Chondrocyte (in vitro differentiated cells): ENCODE data around the gene PYROXD2. TPM values are rescaled to one million over a fixed set of nuclear protein-coding genes. Genes with fewer than 3 reads are reported as not detected.

Experiments used
- DNase-seq: peaks from one replicate; pipeline ENCODE4 v3.0.0; 2021; ENCODE audit warnings: mixed read lengths, low spot score
- H3K27ac Mint-ChIP-seq: one replicate; pipeline ENCODE4 v1.8.0; 2021; ENCODE audit warnings: mild to moderate bottlenecking, moderate library complexity, mixed read lengths; ENCODE audit not compliant: unreplicated experiment
- H3K27me3 Mint-ChIP-seq: 2 replicates; pipeline ENCODE4 v1.8.0; 2021; ENCODE audit warnings: low read depth, mixed read lengths
- H3K36me3 Mint-ChIP-seq: 2 replicates; pipeline ENCODE4 v1.8.0; 2021; ENCODE audit warnings: low read depth, mixed read lengths
- H3K4me1 Mint-ChIP-seq: 2 replicates; pipeline ENCODE4 v1.8.0; 2021; ENCODE audit warnings: low read depth, mild to moderate bottlenecking, mixed read lengths
- H3K4me3 Mint-ChIP-seq: one replicate; pipeline ENCODE4 v1.8.0; 2021; ENCODE audit warnings: mild to moderate bottlenecking, moderate library complexity, mixed read lengths; ENCODE audit not compliant: unreplicated experiment
- H3K9me3 Mint-ChIP-seq: 2 replicates; pipeline ENCODE4 v1.8.0; 2021; ENCODE audit warnings: low read depth, mixed read lengths
- total RNA-seq: library from RNA; stranded (reverse); gene quantifications from 3 replicates; pipeline ENCODE4 v1.2.1, GENCODE V29; 2021
- TF ChIP-seq, protein P1 (sequence below): fragments of 200-600 bp; sonication (generic); IDR thresholded peaks from 2 replicates; pipeline ENCODE4 v1.5.0; 2021; ENCODE audit warnings: antibody characterized with exemption, mild to moderate bottlenecking, moderate library complexity

The PYROXD2 gene
- total RNA-seq, 1 donor from 2014 or later: 5.6 TPM

DNA sequence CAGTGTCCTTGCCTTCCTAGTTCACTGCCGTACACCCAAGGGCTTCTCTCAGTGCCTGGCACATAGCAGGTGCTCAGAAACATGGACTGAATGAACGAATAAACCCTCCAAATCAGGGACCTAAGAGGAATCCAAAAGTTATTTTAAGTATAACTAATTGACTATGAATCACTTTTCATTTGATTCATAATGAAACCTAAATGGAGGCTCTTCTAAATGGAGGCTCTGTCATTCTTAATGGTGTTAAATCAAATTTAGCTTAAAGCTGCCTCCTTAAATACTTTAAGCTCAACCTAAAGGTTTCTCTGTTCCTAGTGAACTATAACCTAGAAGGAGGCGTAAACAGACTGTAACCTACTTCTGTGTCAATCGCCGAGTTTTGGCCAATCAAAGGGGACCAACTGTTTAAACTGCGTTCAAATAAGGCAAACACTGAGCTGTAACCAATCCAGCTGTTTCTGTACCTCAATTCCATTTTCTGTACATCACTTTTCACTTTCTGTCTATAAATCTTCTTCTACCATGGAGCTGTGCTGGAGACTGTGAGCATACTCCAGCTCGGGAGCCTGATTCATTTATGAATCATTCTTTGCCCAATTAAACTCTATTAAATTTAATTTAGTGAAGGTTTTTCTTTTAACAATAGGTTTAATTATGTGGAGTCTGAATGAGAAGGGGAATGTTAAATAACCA, 11.0 kb downstream of the PYROXD2 start:
- Mint-ChIP-seq H3K9me3 (no peaks in the 10 kb centered on the region), H3K36me3 (peaks cover 5% of the 10 kb centered on the region), H3K4me3 (no peak overlapping the region), H3K27ac (no peak overlapping the region), H3K4me1 (peaks cover 12% of the 10 kb centered on the region), H3K27me3 (no peaks in the 10 kb centered on the region)
- no peak for DNase-seq
- TF ChIP-seq, protein P1, sequence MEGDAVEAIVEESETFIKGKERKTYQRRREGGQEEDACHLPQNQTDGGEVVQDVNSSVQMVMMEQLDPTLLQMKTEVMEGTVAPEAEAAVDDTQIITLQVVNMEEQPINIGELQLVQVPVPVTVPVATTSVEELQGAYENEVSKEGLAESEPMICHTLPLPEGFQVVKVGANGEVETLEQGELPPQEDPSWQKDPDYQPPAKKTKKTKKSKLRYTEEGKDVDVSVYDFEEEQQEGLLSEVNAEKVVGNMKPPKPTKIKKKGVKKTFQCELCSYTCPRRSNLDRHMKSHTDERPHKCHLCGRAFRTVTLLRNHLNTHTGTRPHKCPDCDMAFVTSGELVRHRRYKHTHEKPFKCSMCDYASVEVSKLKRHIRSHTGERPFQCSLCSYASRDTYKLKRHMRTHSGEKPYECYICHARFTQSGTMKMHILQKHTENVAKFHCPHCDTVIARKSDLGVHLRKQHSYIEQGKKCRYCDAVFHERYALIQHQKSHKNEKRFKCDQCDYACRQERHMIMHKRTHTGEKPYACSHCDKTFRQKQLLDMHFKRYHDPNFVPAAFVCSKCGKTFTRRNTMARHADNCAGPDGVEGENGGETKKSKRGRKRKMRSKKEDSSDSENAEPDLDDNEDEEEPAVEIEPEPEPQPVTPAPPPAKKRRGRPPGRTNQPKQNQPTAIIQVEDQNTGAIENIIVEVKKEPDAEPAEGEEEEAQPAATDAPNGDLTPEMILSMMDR: no peak

DNA sequence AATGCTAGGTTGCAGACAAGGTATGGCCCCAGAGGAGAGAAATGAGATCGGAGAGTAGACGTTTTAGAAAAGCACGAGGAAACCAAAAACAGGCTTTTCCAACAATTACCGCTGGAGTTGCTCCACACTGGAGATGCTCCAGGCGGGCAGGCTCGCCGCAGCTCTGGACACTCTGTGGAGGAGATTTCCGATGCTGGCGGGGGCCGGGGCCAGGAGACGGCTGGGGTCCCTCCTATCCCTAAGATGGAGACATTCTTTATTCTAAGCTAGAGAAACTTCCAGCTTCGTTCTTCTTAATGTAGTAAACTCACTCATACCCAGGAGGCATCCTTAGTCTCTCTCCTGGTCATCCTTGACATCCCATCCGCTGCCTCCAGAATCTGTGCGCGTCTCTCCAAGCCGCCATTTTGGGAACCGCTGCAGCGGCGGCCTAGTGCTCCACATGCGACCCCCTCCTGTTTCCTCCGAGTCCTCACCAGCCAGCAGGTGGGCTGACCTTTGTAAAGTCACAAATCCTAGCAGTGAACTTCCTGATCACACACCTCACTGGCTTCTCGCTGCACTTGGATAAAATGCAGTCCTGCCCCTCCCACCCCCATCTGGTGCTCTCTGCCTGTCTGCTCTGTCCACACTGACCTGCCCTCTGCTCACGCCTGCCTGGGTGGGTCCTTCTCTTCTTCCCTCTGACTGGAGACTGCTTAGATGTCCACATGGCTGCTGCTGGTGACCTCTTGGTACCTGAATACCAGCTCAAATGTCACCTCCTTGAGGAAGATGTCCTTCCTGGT, 11.9 kb downstream of the PYROXD2 start:
- DNase-seq: no peak
- Mint-ChIP-seq H3K36me3 (peaks cover 5% of the 10 kb centered on the region), H3K27me3 (no peaks in the 10 kb centered on the region), H3K4me3 (no peak overlapping the region), H3K9me3 (no peaks in the 10 kb centered on the region), H3K4me1 (peaks cover 12% of the 10 kb centered on the region), H3K27ac (no peak overlapping the region)
- TF ChIP-seq, protein P1: no peak

DNA sequence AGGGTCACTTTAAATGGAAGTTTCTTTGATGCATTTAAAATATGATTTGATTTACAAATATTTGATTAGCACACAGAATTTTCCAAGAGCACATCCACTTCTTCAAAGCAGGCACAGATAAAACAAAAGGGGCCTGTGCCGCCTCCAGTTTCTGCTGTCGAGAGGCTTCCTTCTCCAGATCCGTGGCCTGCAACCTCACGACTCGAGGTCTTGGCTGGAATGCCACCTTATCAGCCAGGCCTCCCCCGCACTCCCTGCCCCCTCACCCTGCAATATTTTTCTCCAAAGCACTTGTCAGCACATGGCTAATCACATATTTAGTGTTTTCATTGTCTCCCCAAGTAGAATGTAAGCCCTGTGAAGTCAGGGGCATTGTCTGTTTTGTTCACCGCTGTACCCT, 12.5 kb downstream of the PYROXD2 start:
- Mint-ChIP-seq H3K27ac (no peak overlapping the region), H3K27me3 (no peaks in the 10 kb centered on the region)
- DNase-seq: no peak

DNA sequence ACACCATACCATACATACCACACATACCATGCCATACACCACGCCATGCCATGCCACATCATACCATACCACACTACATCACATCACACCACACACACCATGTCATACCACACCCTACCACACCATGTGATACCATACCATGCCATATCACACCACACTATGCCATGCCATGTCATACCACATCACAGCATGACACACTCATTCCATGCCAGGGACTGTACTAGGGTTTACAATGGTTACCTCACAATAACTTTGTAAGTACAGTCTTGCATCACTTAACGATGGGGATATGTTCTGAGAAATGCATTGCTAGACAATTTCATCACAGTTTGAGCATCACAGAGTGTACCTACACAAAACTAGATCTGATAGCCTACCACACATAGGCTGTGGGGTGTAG, 14.5 kb downstream of the PYROXD2 start:
- TF ChIP-seq, protein P1: no peak
- peaks cover 12% of the 10 kb centered on the region for H3K4me1 Mint-ChIP-seq
- peaks cover 5% of the 10 kb centered on the region for H3K36me3 Mint-ChIP-seq
- H3K9me3 Mint-ChIP-seq: no peaks in the 10 kb centered on the region
- no peak for DNase-seq
- no peak overlapping the region for H3K27ac Mint-ChIP-seq
- no peak overlapping the region for H3K4me3 Mint-ChIP-seq
- no peaks in the 10 kb centered on the region for H3K27me3 Mint-ChIP-seq

More for the DNA sequence above, 12.5 kb downstream of the PYROXD2 start:
- Mint-ChIP-seq H3K4me3 (no peak overlapping the region), H3K36me3 (peaks cover 5% of the 10 kb centered on the region), H3K9me3 (no peaks in the 10 kb centered on the region), H3K4me1 (peaks cover 12% of the 10 kb centered on the region)
- TF ChIP-seq, protein P1: no peak

DNA sequence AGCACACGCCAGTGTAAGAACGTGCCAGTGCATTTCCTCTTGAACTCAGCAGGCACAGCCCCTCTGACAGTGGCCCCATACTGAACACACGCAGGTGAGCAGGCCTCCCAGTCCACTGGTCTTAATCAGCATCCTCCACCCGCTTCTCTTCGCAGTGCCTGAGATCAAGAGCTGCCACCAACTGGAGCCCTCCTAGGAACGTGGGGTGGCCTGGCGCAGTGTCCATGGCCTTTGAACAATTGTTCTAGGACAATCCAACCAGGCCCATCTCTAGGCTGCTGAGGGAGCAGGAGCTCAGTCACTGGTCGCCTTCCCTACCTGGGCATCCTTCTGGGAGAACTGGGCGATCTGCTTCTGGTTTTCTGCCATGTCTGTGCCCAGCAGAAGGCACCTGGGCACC, 15.2 kb downstream of the PYROXD2 start:
- Mint-ChIP-seq H3K9me3 (no peaks in the 10 kb centered on the region), H3K4me3 (no peak overlapping the region), H3K36me3 (peaks cover 6% of the 10 kb centered on the region), H3K27ac (no peak overlapping the region), H3K4me1 (peaks cover 11% of the 10 kb centered on the region), H3K27me3 (no peaks in the 10 kb centered on the region)
- TF ChIP-seq, protein P1: no peak
- no peak for DNase-seq
